HEK293T (cell line): ENCODE data around the gene ROPN1L.

Experiments
- CTCF ChIA-PET: fragments of 350-600 bp; formaldehyde crosslinking; extraction: SDS; loops from one replicate; lab custom pipeline; 2021; ENCODE audit warnings: antibody characterized with exemption, inconsistent platforms; lab: Yijun Ruan, JAX
- POLR2A ChIA-PET: fragments of 350-600 bp; formaldehyde crosslinking; extraction: SDS; loops from one replicate; lab custom pipeline; 2020; ENCODE audit warnings: antibody characterized with exemption, inconsistent platforms; lab: Yijun Ruan, JAX
- DNase-seq: peaks from one replicate; pipeline ENCODE4 v3.0.0; 2012; ENCODE audit warnings: mixed read lengths; ENCODE audit errors: extremely low spot score
- ARNT ChIP-seq: fragments of 450-650 bp; IDR thresholded peaks from 2 replicates; pipeline ENCODE4 v1.6.1; 2017; ENCODE audit warnings: mild to moderate bottlenecking
- BHLHE40 ChIP-seq: fragments of 450-650 bp; IDR thresholded peaks from 2 replicates; pipeline ENCODE4 v1.6.1; 2016; ENCODE audit warnings: mild to moderate bottlenecking, moderate library complexity, borderline replicate concordance
- CTBP1 ChIP-seq: fragments of 450-650 bp; IDR thresholded peaks from 2 replicates; pipeline ENCODE4 v1.6.1; 2016; ENCODE audit warnings: borderline replicate concordance
- ELF4 ChIP-seq: fragments of 450-650 bp; IDR thresholded peaks from 2 replicates; pipeline ENCODE4 v1.6.1; 2017; ENCODE audit warnings: antibody characterized with exemption
- FOXA1 ChIP-seq: fragments of 450-650 bp; IDR thresholded peaks from 2 replicates; pipeline ENCODE4 v1.6.1; 2016; ENCODE audit warnings: mild to moderate bottlenecking
- FOXK2 ChIP-seq: fragments of 450-650 bp; IDR thresholded peaks from 2 replicates; pipeline ENCODE4 v1.6.1; 2016; ENCODE audit warnings: mild to moderate bottlenecking
- FOXM1 ChIP-seq: fragments of 450-650 bp; IDR thresholded peaks from 2 replicates; pipeline ENCODE4 v1.6.1; 2017; ENCODE audit warnings: mild to moderate bottlenecking, borderline replicate concordance
- HDGF ChIP-seq: fragments of 450-650 bp; IDR thresholded peaks from 2 replicates; pipeline ENCODE4 v1.6.1; 2017; ENCODE audit warnings: antibody characterized with exemption, borderline replicate concordance
- L3MBTL2 ChIP-seq: fragments of 450-650 bp; conservative IDR thresholded peaks from 2 replicates; pipeline ENCODE4 v1.6.1; 2016; ENCODE audit warnings: mild to moderate bottlenecking
- LEF1 ChIP-seq: fragments of 450-650 bp; IDR thresholded peaks from 2 replicates; pipeline ENCODE4 v1.6.1; 2017; ENCODE audit warnings: mild to moderate bottlenecking, borderline replicate concordance
- NFRKB ChIP-seq: fragments of 450-650 bp; IDR thresholded peaks from 2 replicates; pipeline ENCODE4 v1.6.1; 2016; ENCODE audit warnings: mild to moderate bottlenecking, moderate library complexity
- PKNOX1 ChIP-seq: fragments of 450-650 bp; IDR thresholded peaks from 2 replicates; pipeline ENCODE4 v1.6.1; 2016
- SP1 ChIP-seq: fragments of 450-650 bp; IDR thresholded peaks from 2 replicates; pipeline ENCODE4 v1.6.1; 2017
- SUZ12 ChIP-seq: fragments of 450-650 bp; IDR thresholded peaks from 2 replicates; pipeline ENCODE4 v1.6.1; 2016; ENCODE audit warnings: mild to moderate bottlenecking
- TARDBP ChIP-seq: fragments of 450-650 bp; IDR thresholded peaks from 2 replicates; pipeline ENCODE4 v1.6.1; 2016
- ZNF384 ChIP-seq: fragments of 450-650 bp; IDR thresholded peaks from 2 replicates; pipeline ENCODE4 v1.6.1; 2016

Gene ROPN1L

GRCh38 chr5:10418654-10419345 is 22.9 kb upstream of the ROPN1L start:
- POLR2A ChIA-PET, result no interaction called here

GRCh38 chr5:10420468-10420867 is 21.2 kb upstream of the ROPN1L start:
- CTCF ChIA-PET, result no interaction called here
- TF ChIP-seq SUZ12 (no peak), FOXK2 (no peak), BHLHE40 (no peak), ELF4 (no peak), ARNT (no peak), LEF1 (no peak), HDGF (no peak), FOXA1 (no peak), TARDBP (no peak), L3MBTL2 (no peak), FOXM1 (no peak), SP1 (no peak), PKNOX1 (no peak), CTBP1 (no peak), ZNF384 (no peak), NFRKB (no peak)
- DNase-seq, result no peak
- POLR2A ChIA-PET, result no interaction called here

More at GRCh38 chr5:10418654-10419345, 22.9 kb upstream of the ROPN1L start:
- DNase-seq, result no peak
- CTCF ChIA-PET, result interaction anchor here (1.2 kb wide), 1 partner anchor 135 kb away, joined by 6 read pairs; no protein-coding TSS in a partner anchor
- TF ChIP-seq L3MBTL2 (no peak), ELF4 (no peak), ARNT (no peak)

GRCh38 chr5:10420932-10421331 is 20.7 kb upstream of the ROPN1L start:
- POLR2A ChIA-PET, result no interaction called here

GRCh38 chr5:10421896-10422691 is 19.6 kb upstream of the ROPN1L start:
- CTCF ChIA-PET, result interaction anchor here (0.7 to 1.3 kb wide), 2 partner anchors 12 to 64 kb away, joined by 3 to 4 read pairs; no protein-coding TSS in a partner anchor
- TF ChIP-seq FOXK2, result no peak
- TF ChIP-seq L3MBTL2, result no peak
- no peak for TF ChIP-seq BHLHE40
- no peak for TF ChIP-seq CTBP1
- no peak for TF ChIP-seq NFRKB
- TF ChIP-seq FOXA1, result no peak
- no peak for TF ChIP-seq SUZ12
- no peak for TF ChIP-seq ZNF384
- TF ChIP-seq LEF1, result no peak
- TF ChIP-seq HDGF, result no peak
- TF ChIP-seq TARDBP, result no peak
- TF ChIP-seq ELF4, result no peak
- no peak for TF ChIP-seq PKNOX1
- no peak for TF ChIP-seq SP1
- no peak for TF ChIP-seq FOXM1
- no peak for TF ChIP-seq ARNT
- DNase-seq, result no peak
- POLR2A ChIA-PET, result no interaction called here

More at GRCh38 chr5:10420932-10421331, 20.7 kb upstream of the ROPN1L start:
- DNase-seq, result no peak
- CTCF ChIA-PET, result no interaction called here
- no peak for TF ChIP-seq FOXK2
- no peak for TF ChIP-seq FOXM1
- no peak for TF ChIP-seq PKNOX1
- TF ChIP-seq BHLHE40, result no peak
- TF ChIP-seq ZNF384, result no peak
- no peak for TF ChIP-seq LEF1
- TF ChIP-seq SUZ12, result no peak
- TF ChIP-seq ARNT, result no peak
- no peak for TF ChIP-seq CTBP1
- TF ChIP-seq SP1, result no peak
- no peak for TF ChIP-seq L3MBTL2
- no peak for TF ChIP-seq TARDBP
- TF ChIP-seq NFRKB, result no peak

- CTCF ChIA-PET, result interaction anchor here (0.7 to 1.5 kb wide), 4 partner anchors 12 to 1057 kb away, joined by 3 to 7 read pairs (median 6); no protein-coding TSS in a partner anchor
- POLR2A ChIA-PET, result no interaction called here
- TF ChIP-seq ZNF384, result no peak
- no peak for TF ChIP-seq BHLHE40
- no peak for TF ChIP-seq HDGF
- no peak for TF ChIP-seq ARNT
- no peak for TF ChIP-seq LEF1
- TF ChIP-seq L3MBTL2, result no peak
- no peak for TF ChIP-seq TARDBP
- no peak for TF ChIP-seq FOXA1
- no peak for TF ChIP-seq CTBP1
- TF ChIP-seq FOXM1, result no peak
- no peak for TF ChIP-seq SUZ12
- TF ChIP-seq ELF4, result no peak
- TF ChIP-seq SP1, result no peak
- no peak for TF ChIP-seq FOXK2
- no peak for TF ChIP-seq NFRKB
- no peak for TF ChIP-seq PKNOX1
- no peak for DNase-seq
Observed at GRCh38 chr5:10423022-10423421, 18.7 kb upstream of the ROPN1L start.
